ENCODE data around the gene PARM1. TPM values are rescaled to one million over a fixed set of nuclear protein-coding genes. Genes with fewer than 3 reads are reported as not detected.

PARM1 gene
- total RNA-seq, 3 donors from 2014 or later (not counting 1 experiment from before 2014, with no cell fraction given): 0.14 to 1.4 (median 0.24) TPM

GRCh38 chr4:74947798-74948197 lies 14.9 kb downstream of the PARM1 start:
- Histone ChIP-seq H3K27me3 (ENCODE audit: control insufficient read depth, insufficient read depth, low read length) (no peaks in the 10 kb centered on the region), H3K36me3 (ENCODE audit: control insufficient read depth, insufficient read depth, low read length) (no peaks in the 10 kb centered on the region), H3K4me3 (ENCODE audit: low read length) (no peak overlapping the region), H3K27ac (ENCODE audit: low read length) (no peak overlapping the region), H3K4me1 (ENCODE audit: control insufficient read depth, insufficient read depth, low read length) (no peaks in the 10 kb centered on the region), H3K9me3 (ENCODE audit: control insufficient read depth, insufficient read depth, low read length) (no peaks in the 10 kb centered on the region)
- H3K9me3 Mint-ChIP-seq: peaks cover 0 to 5% of the 10 kb centered on the region in 2 donors
- TF ChIP-seq, protein P1, sequence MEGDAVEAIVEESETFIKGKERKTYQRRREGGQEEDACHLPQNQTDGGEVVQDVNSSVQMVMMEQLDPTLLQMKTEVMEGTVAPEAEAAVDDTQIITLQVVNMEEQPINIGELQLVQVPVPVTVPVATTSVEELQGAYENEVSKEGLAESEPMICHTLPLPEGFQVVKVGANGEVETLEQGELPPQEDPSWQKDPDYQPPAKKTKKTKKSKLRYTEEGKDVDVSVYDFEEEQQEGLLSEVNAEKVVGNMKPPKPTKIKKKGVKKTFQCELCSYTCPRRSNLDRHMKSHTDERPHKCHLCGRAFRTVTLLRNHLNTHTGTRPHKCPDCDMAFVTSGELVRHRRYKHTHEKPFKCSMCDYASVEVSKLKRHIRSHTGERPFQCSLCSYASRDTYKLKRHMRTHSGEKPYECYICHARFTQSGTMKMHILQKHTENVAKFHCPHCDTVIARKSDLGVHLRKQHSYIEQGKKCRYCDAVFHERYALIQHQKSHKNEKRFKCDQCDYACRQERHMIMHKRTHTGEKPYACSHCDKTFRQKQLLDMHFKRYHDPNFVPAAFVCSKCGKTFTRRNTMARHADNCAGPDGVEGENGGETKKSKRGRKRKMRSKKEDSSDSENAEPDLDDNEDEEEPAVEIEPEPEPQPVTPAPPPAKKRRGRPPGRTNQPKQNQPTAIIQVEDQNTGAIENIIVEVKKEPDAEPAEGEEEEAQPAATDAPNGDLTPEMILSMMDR (IDR thresholded peaks at IDR 0.05): no peak
- 78% methylated on average over 2 of the region's 2 CpGs for WGBS (ENCODE audit: insufficient coverage)
- no peaks in the 10 kb centered on the region for H3K4me1 Mint-ChIP-seq
- no peaks in the 10 kb centered on the region for H3K36me3 Mint-ChIP-seq
- H3K27ac Mint-ChIP-seq: no peak overlapping the region
- intact Hi-C loops (cut with micrococcal nuclease): no loop called here
- ATAC-seq (no peak), DNase-seq (no peak)
- H3K4me3 Mint-ChIP-seq: no peak overlapping the region
- H3K27me3 Mint-ChIP-seq (ENCODE audit: low read depth in 2 of 2): no peaks in the 10 kb centered on the region

DNA sequence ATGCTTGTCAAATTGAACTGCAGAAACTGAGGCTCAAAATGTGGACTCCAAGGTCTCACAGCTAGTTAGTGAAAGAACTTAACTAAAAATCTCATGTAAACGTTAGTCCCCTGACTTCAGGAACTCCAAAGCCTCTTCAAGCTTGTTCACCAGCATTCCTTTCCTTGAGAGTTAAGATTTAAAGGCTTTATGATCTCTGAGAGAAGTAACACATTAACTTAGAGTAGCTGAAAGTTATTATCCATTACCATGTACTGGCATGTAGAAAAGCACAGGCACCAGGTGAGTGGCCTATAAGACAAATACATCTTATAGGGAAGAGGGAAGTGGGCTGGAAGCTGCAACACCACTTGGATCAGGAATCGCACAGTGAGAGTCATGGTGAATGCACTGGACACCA lies 15.3 kb downstream of the PARM1 start:
- intact Hi-C loops (cut with micrococcal nuclease): no loop called here
- Histone ChIP-seq H3K36me3 (ENCODE audit: control insufficient read depth, insufficient read depth, low read length) (no peaks in the 10 kb centered on the region), H3K4me1 (ENCODE audit: control insufficient read depth, insufficient read depth, low read length) (no peaks in the 10 kb centered on the region), H3K4me3 (ENCODE audit: low read length) (no peak overlapping the region), H3K27me3 (ENCODE audit: control insufficient read depth, insufficient read depth, low read length) (no peaks in the 10 kb centered on the region), H3K27ac (ENCODE audit: low read length) (no peak overlapping the region), H3K9me3 (ENCODE audit: control insufficient read depth, insufficient read depth, low read length) (no peaks in the 10 kb centered on the region)
- no peak for DNase-seq
- no peak for ATAC-seq
- Mint-ChIP-seq H3K9me3 (peaks cover 0 to 2% of the 10 kb centered on the region in 2 donors), H3K27ac (no peak overlapping the region), H3K36me3 (no peaks in the 10 kb centered on the region), H3K4me3 (no peak overlapping the region), H3K4me1 (no peaks in the 10 kb centered on the region), H3K27me3 (ENCODE audit: low read depth in 2 of 2) (no peaks in the 10 kb centered on the region)
- 75% methylated on average over 2 of the region's 2 CpGs for WGBS (ENCODE audit: insufficient coverage)
- TF ChIP-seq, protein P1 (IDR thresholded peaks at IDR 0.05): no peak

DNA sequence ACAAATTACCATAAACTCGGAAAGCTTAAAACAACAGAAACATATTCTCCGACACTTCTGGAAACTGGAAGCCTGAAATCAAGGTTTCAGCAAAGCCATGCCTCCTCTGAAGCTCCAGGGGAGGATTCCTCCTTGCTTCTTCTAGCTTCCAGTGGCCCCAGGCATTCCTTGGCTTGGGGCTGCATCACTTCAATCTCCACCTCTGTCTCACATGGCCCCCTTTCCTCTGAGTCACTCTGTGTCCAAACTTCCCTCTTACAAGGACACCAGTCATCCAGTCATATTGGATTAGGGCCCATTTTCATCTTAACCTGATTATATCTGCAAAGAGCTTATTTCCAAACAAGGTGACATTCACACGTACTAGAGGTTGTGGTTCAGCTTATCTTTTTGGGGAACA lies 17.3 kb downstream of the PARM1 start:
- H3K36me3 Mint-ChIP-seq: no peaks in the 10 kb centered on the region
- WGBS (ENCODE audit: insufficient coverage): 82% methylated on average over 2 of the region's 3 CpGs
- H3K27me3 Mint-ChIP-seq (ENCODE audit: low read depth in 2 of 2): no peaks in the 10 kb centered on the region
- DNase-seq (no peak), ATAC-seq (no peak)
- H3K27ac ChIP-seq (ENCODE audit: low read length): no peak overlapping the region
- no peak overlapping the region for H3K4me3 Mint-ChIP-seq
- H3K4me3 ChIP-seq (ENCODE audit: low read length): no peak overlapping the region
- H3K36me3 ChIP-seq (ENCODE audit: control insufficient read depth, insufficient read depth, low read length): no peaks in the 10 kb centered on the region
- intact Hi-C loops (cut with micrococcal nuclease): no loop called here
- H3K27me3 ChIP-seq (ENCODE audit: control insufficient read depth, insufficient read depth, low read length): no peaks in the 10 kb centered on the region
- H3K27ac Mint-ChIP-seq: no peak overlapping the region
- TF ChIP-seq, protein P1 (IDR thresholded peaks at IDR 0.05): no peak
- H3K4me1 ChIP-seq (ENCODE audit: control insufficient read depth, insufficient read depth, low read length): no peaks in the 10 kb centered on the region
- H3K9me3 Mint-ChIP-seq: peaks cover 0 to 2% of the 10 kb centered on the region in 2 donors
- no peaks in the 10 kb centered on the region for H3K4me1 Mint-ChIP-seq
- no peaks in the 10 kb centered on the region for H3K9me3 ChIP-seq (ENCODE audit: control insufficient read depth, insufficient read depth, low read length)

DNA sequence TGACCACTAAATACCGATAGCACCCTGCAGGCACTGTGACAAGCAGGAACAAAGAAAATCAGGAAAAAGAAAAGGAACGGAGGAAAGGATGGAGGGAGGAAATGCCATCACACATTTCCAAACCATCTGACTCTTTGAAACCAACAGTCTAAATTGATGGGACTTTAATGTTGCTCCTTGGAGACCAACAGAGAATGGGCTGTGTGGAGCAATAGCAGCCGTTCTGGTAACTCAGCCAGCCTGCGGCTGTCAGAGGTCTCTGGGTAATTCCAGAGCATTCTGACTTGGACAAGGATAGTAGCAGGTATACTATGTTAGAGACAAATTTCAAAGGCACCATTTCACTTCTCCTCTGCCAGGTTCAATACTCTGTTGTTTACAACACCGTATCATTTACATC lies 18.0 kb downstream of the PARM1 start:
- Mint-ChIP-seq H3K27ac (no peak overlapping the region), H3K4me3 (no peak overlapping the region), H3K9me3 (peaks cover 0 to 4% of the 10 kb centered on the region in 2 donors), H3K4me1 (no peaks in the 10 kb centered on the region), H3K36me3 (no peaks in the 10 kb centered on the region), H3K27me3 (ENCODE audit: low read depth in 2 of 2) (no peaks in the 10 kb centered on the region)
- ATAC-seq (no peak), DNase-seq (no peak)
- no peaks in the 10 kb centered on the region for H3K27me3 ChIP-seq (ENCODE audit: control insufficient read depth, insufficient read depth, low read length)
- H3K4me3 ChIP-seq (ENCODE audit: low read length): no peak overlapping the region
- H3K36me3 ChIP-seq (ENCODE audit: control insufficient read depth, insufficient read depth, low read length): no peaks in the 10 kb centered on the region
- no peak overlapping the region for H3K27ac ChIP-seq (ENCODE audit: low read length)
- 90% methylated on average over 4 of the region's 5 CpGs for WGBS (ENCODE audit: insufficient coverage)
- no peaks in the 10 kb centered on the region for H3K9me3 ChIP-seq (ENCODE audit: control insufficient read depth, insufficient read depth, low read length)
- TF ChIP-seq, protein P1 (IDR thresholded peaks at IDR 0.05): no peak
- intact Hi-C loops (cut with micrococcal nuclease): no loop called here
- no peaks in the 10 kb centered on the region for H3K4me1 ChIP-seq (ENCODE audit: control insufficient read depth, insufficient read depth, low read length)

Data from natural killer cell (primary cell).